Effector CD8-positive, alpha-beta T cell (primary cell): ENCODE data around the gene BSPRY.
"Not testable (repeated sequence)": the region's sequence is repeated elsewhere in the genome, so short reads cannot be mapped to it uniquely, and the experiment has no call there.

Experiments
- DNase-seq: peaks from one replicate; lab custom pipeline; 2025; lab: John Stamatoyannopoulos, UW

Gene BSPRY

GRCh38 chr9:113370806-113371325 lies 21.5 kb downstream of the BSPRY start:
- no peak for DNase-seq

- DNase-seq: no peak
Measured at GRCh38 chr9:113372059-113372458, 22.7 kb downstream of the BSPRY start.

GRCh38 chr9:113373256-113373655 lies 23.9 kb downstream of the BSPRY start:
- DNase-seq: no peak

- no peak for DNase-seq
Measured at GRCh38 chr9:113373676-113374392, 24.5 kb downstream of the BSPRY start.

GRCh38 chr9:113375057-113376023 lies 26.0 kb downstream of the BSPRY start:
- DNase-seq: no peak

- peak; percentile 74 for DNase-seq
Measured at GRCh38 chr9:113376634-113377567, 27.6 kb downstream of the BSPRY start, which contains the start of gene HDHD3. TSS of gene HDHD3 (minus strand) at chr9:113376986. CDS start at chr9:113374354, 2,632 bp downstream.

GRCh38 chr9:113379094-113379828 lies 29.9 kb downstream of the BSPRY start:
- DNase-seq: not testable (repeated sequence)

GRCh38 chr9:113379829-113380210 lies 30.5 kb downstream of the BSPRY start:
- DNase-seq: not testable (repeated sequence)

- DNase-seq: no peak
Measured at GRCh38 chr9:113380869-113381378, 31.6 kb downstream of the BSPRY start.

- not testable (repeated sequence) for DNase-seq
Measured at GRCh38 chr9:113381441-113381840, 32.1 kb downstream of the BSPRY start.

- DNase-seq: no peak
Measured at GRCh38 chr9:113381909-113382411, 32.6 kb downstream of the BSPRY start.

GRCh38 chr9:113386571-113387393 lies 37.4 kb downstream of the BSPRY start:
- no peak for DNase-seq

GRCh38 chr9:113387560-113388230 lies 38.4 kb downstream of the BSPRY start:
- DNase-seq: no peak

GRCh38 chr9:113388833-113389232 lies 39.5 kb downstream of the BSPRY start:
- DNase-seq: no peak

- no peak for DNase-seq
Measured at GRCh38 chr9:113389451-113389850, 40.1 kb downstream of the BSPRY start.

GRCh38 chr9:113390192-113390960 lies 41.0 kb downstream of the BSPRY start:
- no peak for DNase-seq

- no peak for DNase-seq
Measured at GRCh38 chr9:113391917-113392316, 42.6 kb downstream of the BSPRY start.

- DNase-seq: no peak
Measured at GRCh38 chr9:113393281-113393680, 43.9 kb downstream of the BSPRY start.
